Measurements from ENCODE around the gene LRP1B.

- TF ChIP-seq POLR2A (IDR thresholded peaks at IDR 0.05; ENCODE audit: low read depth) (no peak), POLR2AphosphoS5 (IDR thresholded peaks at IDR 0.05) (no peak), EP300 (IDR thresholded peaks at IDR 0.05) (no peak)
- TF ChIP-seq, protein P1, sequence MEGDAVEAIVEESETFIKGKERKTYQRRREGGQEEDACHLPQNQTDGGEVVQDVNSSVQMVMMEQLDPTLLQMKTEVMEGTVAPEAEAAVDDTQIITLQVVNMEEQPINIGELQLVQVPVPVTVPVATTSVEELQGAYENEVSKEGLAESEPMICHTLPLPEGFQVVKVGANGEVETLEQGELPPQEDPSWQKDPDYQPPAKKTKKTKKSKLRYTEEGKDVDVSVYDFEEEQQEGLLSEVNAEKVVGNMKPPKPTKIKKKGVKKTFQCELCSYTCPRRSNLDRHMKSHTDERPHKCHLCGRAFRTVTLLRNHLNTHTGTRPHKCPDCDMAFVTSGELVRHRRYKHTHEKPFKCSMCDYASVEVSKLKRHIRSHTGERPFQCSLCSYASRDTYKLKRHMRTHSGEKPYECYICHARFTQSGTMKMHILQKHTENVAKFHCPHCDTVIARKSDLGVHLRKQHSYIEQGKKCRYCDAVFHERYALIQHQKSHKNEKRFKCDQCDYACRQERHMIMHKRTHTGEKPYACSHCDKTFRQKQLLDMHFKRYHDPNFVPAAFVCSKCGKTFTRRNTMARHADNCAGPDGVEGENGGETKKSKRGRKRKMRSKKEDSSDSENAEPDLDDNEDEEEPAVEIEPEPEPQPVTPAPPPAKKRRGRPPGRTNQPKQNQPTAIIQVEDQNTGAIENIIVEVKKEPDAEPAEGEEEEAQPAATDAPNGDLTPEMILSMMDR (IDR thresholded peaks at IDR 0.05): no peak
Measured at GRCh38 chr2:140489193-140489592, 1641.6 kb downstream of the LRP1B start.

Measured in esophagus muscularis mucosa (tissue), 4 donors.